Parathyroid adenoma (tissue), 2 donors: ENCODE measurements around the gene TEX101.

Experiments used
- H2AFZ ChIP-seq: fragments of 300-600 bp; sonication (generic); one replicate; pipeline ENCODE4 v1.7.0; 2017; ENCODE audit warnings: antibody characterized with exemption, mild to moderate bottlenecking
- H3K27ac ChIP-seq: fragments of 300-600 bp; sonication (generic); one replicate; pipeline ENCODE4 v1.7.0; 2017
- H3K27me3 ChIP-seq: fragments of 300-600 bp; sonication (generic); one replicate; pipeline ENCODE4 v1.7.0; 2017; ENCODE audit warnings: low read length; ENCODE audit not compliant: control insufficient read depth, insufficient read depth
- H3K36me3 ChIP-seq: fragments of 300-600 bp; sonication (generic); one replicate; pipeline ENCODE4 v1.7.0; 2017; ENCODE audit warnings: low read length; ENCODE audit not compliant: control insufficient read depth, insufficient read depth
- H3K4me1 ChIP-seq: fragments of 300-600 bp; sonication (generic); one replicate; pipeline ENCODE4 v1.7.0; 2017; ENCODE audit warnings: control low read depth
- H3K4me2 ChIP-seq: fragments of 300-600 bp; sonication (generic); one replicate; pipeline ENCODE4 v1.7.0; 2017; ENCODE audit warnings: low read length
- H3K4me3 ChIP-seq: fragments of 300-600 bp; sonication (generic); one replicate; pipeline ENCODE4 v1.7.0; 2017; ENCODE audit warnings: low read depth, low read length
- H3K79me2 ChIP-seq: fragments of 300-600 bp; sonication (generic); one replicate; pipeline ENCODE4 v1.7.0; 2017; ENCODE audit warnings: control low read depth
- H3K9ac ChIP-seq: fragments of 300-600 bp; sonication (generic); one replicate; pipeline ENCODE4 v1.7.0; 2017; ENCODE audit warnings: mild to moderate bottlenecking
- H3K9me3 ChIP-seq: fragments of 300-600 bp; sonication (generic); one replicate; pipeline ENCODE4 v1.7.0; 2017; ENCODE audit warnings: low read length; ENCODE audit not compliant: control insufficient read depth
- TF ChIP-seq, protein P1 (sequence below): fragments of 300-600 bp; sonication (generic); IDR thresholded peaks from one replicate; pipeline ENCODE4 v1.7.0; 2017; ENCODE audit warnings: antibody characterized with exemption, mild to moderate bottlenecking
- donor health status: primary hyperparathyroidism.

The TEX101 gene

DNA sequence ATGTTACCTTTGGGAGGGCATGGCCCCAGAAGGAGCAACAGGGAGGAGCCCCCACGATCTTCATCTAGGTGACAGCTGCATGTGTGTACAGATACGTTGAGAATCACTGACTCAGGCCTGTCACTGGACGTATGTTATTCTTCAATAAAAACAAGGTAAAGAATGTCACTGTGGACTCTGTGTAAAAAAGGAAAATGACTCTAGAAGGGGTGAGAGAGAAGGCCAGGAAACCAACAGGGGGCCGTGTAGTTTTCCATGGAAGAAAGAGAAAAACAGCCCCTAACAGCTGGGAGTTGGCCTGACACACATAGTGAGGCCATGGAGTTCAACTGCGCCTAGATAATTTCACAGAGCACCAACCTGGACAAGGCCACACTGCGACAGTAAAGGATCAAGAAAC, 52.6 kb downstream of the TEX101 start:
- no peak overlapping the region for H3K4me2 ChIP-seq
- H3K4me3 ChIP-seq: no peak overlapping the region
- no peaks in the 10 kb centered on the region for H3K9me3 ChIP-seq
- H3K9ac ChIP-seq: no peak overlapping the region
- no peaks in the 10 kb centered on the region for H3K36me3 ChIP-seq
- H3K27me3 ChIP-seq: no peaks in the 10 kb centered on the region
- no peaks in the 10 kb centered on the region for H3K79me2 ChIP-seq
- no peak overlapping the region for H2AFZ ChIP-seq
- TF ChIP-seq, protein P1, sequence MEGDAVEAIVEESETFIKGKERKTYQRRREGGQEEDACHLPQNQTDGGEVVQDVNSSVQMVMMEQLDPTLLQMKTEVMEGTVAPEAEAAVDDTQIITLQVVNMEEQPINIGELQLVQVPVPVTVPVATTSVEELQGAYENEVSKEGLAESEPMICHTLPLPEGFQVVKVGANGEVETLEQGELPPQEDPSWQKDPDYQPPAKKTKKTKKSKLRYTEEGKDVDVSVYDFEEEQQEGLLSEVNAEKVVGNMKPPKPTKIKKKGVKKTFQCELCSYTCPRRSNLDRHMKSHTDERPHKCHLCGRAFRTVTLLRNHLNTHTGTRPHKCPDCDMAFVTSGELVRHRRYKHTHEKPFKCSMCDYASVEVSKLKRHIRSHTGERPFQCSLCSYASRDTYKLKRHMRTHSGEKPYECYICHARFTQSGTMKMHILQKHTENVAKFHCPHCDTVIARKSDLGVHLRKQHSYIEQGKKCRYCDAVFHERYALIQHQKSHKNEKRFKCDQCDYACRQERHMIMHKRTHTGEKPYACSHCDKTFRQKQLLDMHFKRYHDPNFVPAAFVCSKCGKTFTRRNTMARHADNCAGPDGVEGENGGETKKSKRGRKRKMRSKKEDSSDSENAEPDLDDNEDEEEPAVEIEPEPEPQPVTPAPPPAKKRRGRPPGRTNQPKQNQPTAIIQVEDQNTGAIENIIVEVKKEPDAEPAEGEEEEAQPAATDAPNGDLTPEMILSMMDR: no peak
- H3K4me1 ChIP-seq: no peaks in the 10 kb centered on the region
- H3K27ac ChIP-seq: no peak overlapping the region

DNA sequence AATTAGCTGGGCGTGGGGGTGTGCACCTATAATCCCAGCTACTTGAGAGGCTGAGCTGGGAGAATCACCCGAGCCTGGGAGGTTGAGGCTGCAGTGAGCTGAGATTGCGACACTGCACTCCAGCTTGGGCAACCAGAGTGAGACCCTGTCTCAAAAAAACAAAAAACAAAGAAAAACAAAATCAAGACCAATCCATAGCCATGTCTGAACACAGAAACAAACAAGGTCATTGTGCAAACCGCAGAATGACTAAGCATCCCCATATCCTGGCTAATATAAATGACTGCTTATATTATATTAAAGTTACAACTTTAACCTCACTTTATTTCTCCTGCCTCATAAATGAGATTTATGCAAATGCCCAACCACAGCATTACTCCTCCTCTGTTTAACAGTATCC, 53.0 kb downstream of the TEX101 start:
- TF ChIP-seq, protein P1: no peak
- Histone ChIP-seq H3K9me3 (no peaks in the 10 kb centered on the region), H3K79me2 (no peaks in the 10 kb centered on the region), H3K4me1 (no peaks in the 10 kb centered on the region), H3K4me3 (no peak overlapping the region), H3K27ac (no peak overlapping the region), H3K9ac (no peak overlapping the region), H2AFZ (no peak overlapping the region), H3K27me3 (no peaks in the 10 kb centered on the region), H3K4me2 (no peak overlapping the region), H3K36me3 (no peaks in the 10 kb centered on the region)
